GM21390 (cell line): ENCODE results near the gene NAV2.

ENCODE experiments used
- ATAC-seq: cut with Tn5 transposase; IDR thresholded peaks from one replicate; pipeline ENCODE4 v1.9.1; 2021; ENCODE audit not compliant: unreplicated experiment

NAV2 gene

GRCh38 chr11:20097319-20098221 lies 384.9 kb downstream of the NAV2 start:
- ATAC-seq: no peak

GRCh38 chr11:20099527-20099926 lies 386.9 kb downstream of the NAV2 start:
- ATAC-seq: no peak

- ATAC-seq: no peak
Measured at GRCh38 chr11:20102397-20102796, 389.8 kb downstream of the NAV2 start.

GRCh38 chr11:20103281-20103680 lies 390.6 kb downstream of the NAV2 start:
- no peak for ATAC-seq

GRCh38 chr11:20105427-20105826 lies 392.8 kb downstream of the NAV2 start:
- no peak for ATAC-seq

GRCh38 chr11:20109731-20110445 lies 397.3 kb downstream of the NAV2 start:
- ATAC-seq: no peak

- ATAC-seq: peak; percentile 88
Measured at GRCh38 chr11:20110908-20111669, 398.5 kb downstream of the NAV2 start.

GRCh38 chr11:20111871-20112270 lies 399.2 kb downstream of the NAV2 start:
- ATAC-seq: no peak

GRCh38 chr11:20112291-20113148 lies 399.9 kb downstream of the NAV2 start:
- no peak for ATAC-seq

GRCh38 chr11:20113149-20113438 lies 400.5 kb downstream of the NAV2 start:
- ATAC-seq: no peak

GRCh38 chr11:20114588-20114987 lies 402.0 kb downstream of the NAV2 start:
- ATAC-seq: no peak

GRCh38 chr11:20116825-20117224 lies 404.2 kb downstream of the NAV2 start:
- ATAC-seq: no peak

- ATAC-seq: no peak
Measured at GRCh38 chr11:20117291-20117690, 404.7 kb downstream of the NAV2 start.

- no peak for ATAC-seq
Measured at GRCh38 chr11:20118209-20118608, 405.6 kb downstream of the NAV2 start.

GRCh38 chr11:20119315-20119714 lies 406.7 kb downstream of the NAV2 start:
- ATAC-seq: no peak

GRCh38 chr11:20120134-20120925 lies 407.7 kb downstream of the NAV2 start:
- no peak for ATAC-seq

- ATAC-seq: no peak
Measured at GRCh38 chr11:20122131-20122530, 409.5 kb downstream of the NAV2 start.

- ATAC-seq: no peak
Measured at GRCh38 chr11:20125927-20126326, 413.3 kb downstream of the NAV2 start.

- ATAC-seq: no peak
Measured at GRCh38 chr11:20126724-20127123, 414.1 kb downstream of the NAV2 start.
